Measurements from ENCODE around the gene CERK.

The CERK gene

GRCh38 chr22:46746192-46746591 lies 8.1 kb upstream of the CERK start:
- TF ChIP-seq CTCF (conservative IDR thresholded peaks at IDR 0.05; ENCODE audit: low read depth, low read length) = no peak
- no peaks in the 10 kb centered on the region for H3K4me1 ChIP-seq (ENCODE audit: low read depth, poor library complexity, severe bottlenecking)
- H3K27ac ChIP-seq = no peak overlapping the region

GRCh38 chr22:46744581-46744980 lies 6.5 kb upstream of the CERK start:
- H3K27me3 ChIP-seq (ENCODE audit: insufficient read depth, low read depth) = no peaks in the 10 kb centered on the region

More at GRCh38 chr22:46746192-46746591, 8.1 kb upstream of the CERK start:
- Histone ChIP-seq H3K4me3 (IDR thresholded peaks at IDR 0.05; ENCODE audit: insufficient read depth, low read depth, low read length) (no peak overlapping the region), H3K9ac (no peak overlapping the region), H3K79me2 (ENCODE audit: insufficient read depth, low read depth) (no peaks in the 10 kb centered on the region), H2AFZ (ENCODE audit: low read depth) (no peak overlapping the region), H4K20me1 (ENCODE audit: insufficient read depth) (no peaks in the 10 kb centered on the region), H3K27me3 (ENCODE audit: insufficient read depth, low read depth) (no peaks in the 10 kb centered on the region), H3K4me2 (no peak overlapping the region), H3K36me3 (ENCODE audit: insufficient read depth) (no peaks in the 10 kb centered on the region)

GRCh38 chr22:46742576-46743221 lies 4.6 kb upstream of the CERK start:
- no peaks in the 10 kb centered on the region for H3K27me3 ChIP-seq (ENCODE audit: insufficient read depth, low read depth)
- no peaks in the 10 kb centered on the region for H3K4me1 ChIP-seq (ENCODE audit: low read depth, poor library complexity, severe bottlenecking)
- no peak overlapping the region for H3K4me3 ChIP-seq (IDR thresholded peaks at IDR 0.05; ENCODE audit: insufficient read depth, low read depth, low read length)
- no peak overlapping the region for H3K9ac ChIP-seq
- no peaks in the 10 kb centered on the region for H4K20me1 ChIP-seq (ENCODE audit: insufficient read depth)
- TF ChIP-seq CTCF (conservative IDR thresholded peaks at IDR 0.05; ENCODE audit: low read depth, low read length) = no peak
- H2AFZ ChIP-seq (ENCODE audit: low read depth) = no peak overlapping the region
- H3K79me2 ChIP-seq (ENCODE audit: insufficient read depth, low read depth) = no peaks in the 10 kb centered on the region
- H3K27ac ChIP-seq = no peak overlapping the region
- no peak overlapping the region for H3K4me2 ChIP-seq
- H3K36me3 ChIP-seq (ENCODE audit: insufficient read depth) = no peaks in the 10 kb centered on the region

More at GRCh38 chr22:46744581-46744980, 6.5 kb upstream of the CERK start:
- H2AFZ ChIP-seq (ENCODE audit: low read depth) = no peak overlapping the region
- H3K4me3 ChIP-seq (IDR thresholded peaks at IDR 0.05; ENCODE audit: insufficient read depth, low read depth, low read length) = no peak overlapping the region
- H3K9ac ChIP-seq = no peak overlapping the region
- no peaks in the 10 kb centered on the region for H3K36me3 ChIP-seq (ENCODE audit: insufficient read depth)
- no peak overlapping the region for H3K4me2 ChIP-seq
- no peaks in the 10 kb centered on the region for H4K20me1 ChIP-seq (ENCODE audit: insufficient read depth)
- H3K27ac ChIP-seq = no peak overlapping the region
- H3K79me2 ChIP-seq (ENCODE audit: insufficient read depth, low read depth) = no peaks in the 10 kb centered on the region
- H3K4me1 ChIP-seq (ENCODE audit: low read depth, poor library complexity, severe bottlenecking) = no peaks in the 10 kb centered on the region
- TF ChIP-seq CTCF (conservative IDR thresholded peaks at IDR 0.05; ENCODE audit: low read depth, low read length) = no peak

- Histone ChIP-seq H4K20me1 (ENCODE audit: insufficient read depth) (no peaks in the 10 kb centered on the region), H3K79me2 (ENCODE audit: insufficient read depth, low read depth) (peaks cover 4% of the 10 kb centered on the region), H3K9ac (no peak overlapping the region), H3K4me1 (ENCODE audit: low read depth, poor library complexity, severe bottlenecking) (no peaks in the 10 kb centered on the region), H3K36me3 (ENCODE audit: insufficient read depth) (no peaks in the 10 kb centered on the region), H3K27ac (no peak overlapping the region), H2AFZ (ENCODE audit: low read depth) (no peak overlapping the region), H3K27me3 (ENCODE audit: insufficient read depth, low read depth) (no peaks in the 10 kb centered on the region), H3K4me2 (no peak overlapping the region), H3K4me3 (IDR thresholded peaks at IDR 0.05; ENCODE audit: insufficient read depth, low read depth, low read length) (no peak overlapping the region)
- TF ChIP-seq CTCF (conservative IDR thresholded peaks at IDR 0.05; ENCODE audit: low read depth, low read length) = no peak
Measured at GRCh38 chr22:46741974-46742519, 4.0 kb upstream of the CERK start.
